Frontal cortex (tissue), 4 donors: Measurements from ENCODE around the gene TMEM171. TPM values are rescaled to one million over a fixed set of nuclear protein-coding genes. Genes with fewer than 3 reads are reported as not detected.

Source experiments
- DNase-seq, 2 donors: peaks; one replicate each; pipeline ENCODE4 v3.0.0; 2012; ENCODE audit warnings: low spot score in 2 of 2
- FAIRE-seq: peaks from 2 replicates; lab custom pipeline; 2012; peaks lifted over from hg19 to GRCh38; lab: Jason Lieb, UNC
- total RNA-seq: library from RNA; depleted of rRNA; stranded (reverse); fragments of >200 nt; gene quantifications from one replicate; pipeline ENCODE4 v1.2.3, GENCODE V29; 2014
- donor health status: control.
- donor health status: control.
- donor health status: control.

TMEM171 gene
- total RNA-seq, 1 donor from 2014 or later = 0.41 TPM

DNA sequence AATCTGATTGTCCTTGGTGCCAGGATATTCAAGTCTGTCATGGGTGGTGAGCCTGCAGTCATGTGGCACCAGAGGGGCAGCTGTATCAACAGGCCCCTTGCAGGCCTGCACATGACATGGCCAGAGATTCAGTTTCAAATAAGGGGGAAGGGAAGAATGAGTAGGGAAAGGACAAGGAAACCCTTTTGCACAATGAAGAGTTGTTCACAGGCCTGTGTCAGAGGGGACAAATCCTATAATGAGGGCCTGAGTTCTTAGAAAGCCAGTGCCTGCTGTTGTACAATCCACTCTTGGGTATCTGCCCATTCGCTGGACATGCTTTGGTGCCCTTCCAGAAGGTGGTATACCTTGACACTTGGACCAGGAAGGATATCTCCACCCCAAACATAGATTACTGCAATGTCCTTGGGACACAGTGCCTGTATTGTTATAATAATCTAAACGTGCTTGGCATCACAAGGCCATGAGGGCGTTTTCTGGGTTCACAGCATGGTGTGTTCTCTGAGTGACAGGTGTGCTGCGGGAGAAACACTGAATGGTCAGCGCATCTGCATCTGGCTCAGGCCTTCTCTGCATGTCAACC lies 1.9 kb upstream of the TMEM171 start:
- no peak for FAIRE-seq

DNA sequence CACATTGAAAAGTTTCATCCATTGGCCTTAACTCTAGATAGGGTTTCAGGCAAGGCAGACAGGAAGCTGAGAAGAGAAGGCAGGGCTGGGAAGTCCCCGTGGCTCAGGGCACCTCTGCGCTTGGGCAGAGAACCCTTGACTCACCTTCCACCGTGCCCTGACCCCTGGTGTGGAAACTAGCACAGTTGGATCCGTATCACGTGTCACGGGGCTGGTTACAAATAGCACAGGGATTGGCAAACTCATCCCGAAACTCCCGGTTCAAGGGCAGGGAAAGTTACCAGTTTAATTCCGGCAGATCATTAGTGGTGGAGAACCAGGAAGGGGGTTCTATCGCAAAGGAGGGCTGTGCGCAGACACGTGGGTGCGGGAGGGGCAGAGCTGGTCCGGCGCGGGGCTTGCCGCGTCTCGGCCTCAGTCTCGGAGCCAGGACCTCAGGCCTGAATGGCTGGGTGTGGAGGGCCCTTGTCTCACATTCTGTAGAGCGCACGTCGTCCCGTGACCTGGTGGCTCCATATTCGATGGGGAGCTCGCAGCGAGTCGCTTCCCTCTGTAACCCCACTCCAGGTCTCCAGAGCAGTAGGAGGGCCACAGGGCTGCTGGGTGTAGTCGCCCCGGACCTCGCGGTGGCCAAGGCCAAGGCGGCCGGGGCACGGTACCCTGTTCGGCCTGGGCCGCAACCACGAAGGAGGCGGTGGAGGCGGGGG lies 771 bp upstream of the TMEM171 start:
- no peak for DNase-seq
- FAIRE-seq = no peak

More for the DNA sequence above, 1.9 kb upstream of the TMEM171 start:
- peak in 1 of 2 donors; percentile 22 for DNase-seq

DNA sequence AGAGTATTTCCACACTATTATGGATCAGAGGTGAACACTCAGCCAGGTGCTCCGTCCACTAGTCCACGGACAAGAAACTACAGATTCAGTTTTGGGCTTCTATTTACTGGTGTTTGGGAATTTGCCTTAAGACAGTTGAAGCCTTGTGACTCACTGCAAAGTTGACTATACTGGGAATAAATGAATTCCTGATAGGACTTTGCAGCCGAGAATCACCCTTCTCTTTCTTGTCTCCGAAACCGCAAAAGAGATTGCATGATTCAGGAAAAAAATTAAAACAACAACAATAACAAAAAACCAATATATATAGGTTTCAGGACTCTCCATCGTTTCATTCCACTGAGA lies 716 bp downstream of the TMEM171 start:
- FAIRE-seq = no peak
- DNase-seq = no peak

DNA sequence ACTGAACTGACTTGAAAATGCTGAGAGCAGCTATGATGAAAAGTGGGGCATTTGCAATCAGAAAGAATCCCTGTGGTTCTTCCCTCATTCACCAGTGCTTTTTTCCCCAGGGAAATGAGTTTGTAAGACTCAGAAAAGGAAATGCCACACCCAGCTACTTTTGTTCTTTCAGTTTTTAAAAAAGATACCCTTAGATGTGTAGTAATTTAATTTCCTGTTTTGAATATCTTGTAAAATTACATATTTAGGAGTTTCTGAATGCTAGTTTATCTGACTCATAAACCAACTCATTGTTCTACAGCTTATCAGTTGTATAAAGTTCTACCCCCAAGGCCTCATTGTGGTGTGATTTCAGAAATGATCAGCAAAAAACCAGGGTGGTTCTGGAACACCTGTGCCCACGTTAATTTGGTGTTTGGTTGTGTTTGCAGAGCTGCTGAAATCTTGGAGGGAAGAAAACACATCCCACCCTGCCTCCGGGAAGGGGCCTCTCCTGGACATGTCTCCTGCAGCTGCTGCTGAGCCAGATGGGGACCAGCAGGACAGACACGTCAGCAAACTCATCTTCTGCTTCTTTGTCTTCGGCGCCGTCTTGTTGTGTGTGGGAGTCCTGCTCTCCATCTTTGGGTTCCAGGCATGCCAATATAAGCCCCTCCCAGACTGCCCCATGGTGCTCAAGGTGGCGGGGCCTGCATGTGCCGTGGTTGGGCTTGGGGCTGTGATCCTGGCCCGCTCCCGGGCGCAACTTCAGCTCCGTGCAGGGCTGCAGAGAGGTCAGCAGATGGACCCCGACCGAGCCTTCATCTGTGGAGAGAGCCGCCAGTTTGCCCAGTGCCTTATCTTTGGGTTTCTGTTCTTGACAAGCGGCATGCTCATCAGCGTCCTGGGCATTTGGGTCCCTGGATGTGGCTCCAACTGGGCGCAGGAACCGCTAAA lies 2.8 kb downstream of the TMEM171 start:
- FAIRE-seq (no peak), DNase-seq (no peak)

DNA sequence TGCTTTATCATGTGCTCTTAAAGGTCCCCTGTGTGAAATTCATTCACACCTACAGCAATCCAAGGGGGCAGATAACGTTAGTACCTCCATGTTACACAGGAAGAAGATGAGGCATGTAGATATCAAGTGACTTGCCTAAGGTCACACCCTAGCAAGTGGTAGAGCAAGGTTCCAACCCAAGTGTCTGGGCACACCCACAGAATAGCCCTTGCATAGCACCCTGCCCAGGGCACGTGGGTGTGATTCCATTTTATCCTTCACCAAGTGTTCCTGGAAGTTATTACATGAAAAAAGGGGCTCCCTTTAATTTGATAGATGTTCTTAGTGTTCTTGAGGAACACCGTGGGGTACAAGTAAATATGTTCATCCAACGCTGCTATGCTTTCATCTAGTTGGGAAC lies 4.9 kb downstream of the TMEM171 start:
- DNase-seq (no peak), FAIRE-seq (no peak)

DNA sequence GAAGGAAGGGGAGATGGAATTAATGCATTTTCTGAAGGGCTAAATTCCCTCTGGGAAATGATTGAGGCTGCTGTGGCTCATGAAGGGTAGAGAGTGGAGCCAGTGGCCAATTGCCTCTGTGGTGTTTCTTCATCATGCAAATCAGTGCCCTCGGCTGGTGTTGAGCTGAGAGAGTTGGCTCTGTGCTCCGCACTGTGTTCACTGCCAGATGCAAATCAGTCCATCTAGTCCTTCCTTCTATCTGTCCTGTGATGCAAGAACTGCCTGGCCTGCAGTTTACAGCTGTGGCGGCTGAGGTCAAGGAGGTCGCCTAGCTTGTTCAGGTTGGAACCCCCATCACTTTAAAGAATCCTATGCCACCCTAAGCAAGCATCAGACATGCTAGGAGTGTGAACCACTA lies 6.0 kb downstream of the TMEM171 start:
- DNase-seq (no peak), FAIRE-seq (no peak)

DNA sequence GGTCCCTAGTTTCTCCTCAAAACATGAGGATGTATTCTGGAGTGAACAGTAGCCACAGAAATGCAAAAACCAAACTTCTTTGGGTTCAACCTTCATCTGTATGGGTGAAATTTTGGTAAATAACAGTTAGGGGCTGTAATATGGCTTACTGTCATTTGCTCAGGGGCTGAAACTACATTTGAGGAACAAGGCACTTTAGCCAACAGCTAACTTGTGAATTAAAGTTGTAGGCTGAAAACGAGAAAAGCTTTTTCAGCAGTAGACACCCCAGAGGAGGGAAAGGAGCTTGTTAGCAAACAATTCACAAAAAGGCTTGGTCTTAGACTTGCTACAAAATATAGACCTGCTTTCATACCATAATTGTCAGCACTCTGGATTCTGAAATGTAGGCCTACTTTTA lies 6.6 kb downstream of the TMEM171 start:
- DNase-seq (no peak), FAIRE-seq (no peak)

DNA sequence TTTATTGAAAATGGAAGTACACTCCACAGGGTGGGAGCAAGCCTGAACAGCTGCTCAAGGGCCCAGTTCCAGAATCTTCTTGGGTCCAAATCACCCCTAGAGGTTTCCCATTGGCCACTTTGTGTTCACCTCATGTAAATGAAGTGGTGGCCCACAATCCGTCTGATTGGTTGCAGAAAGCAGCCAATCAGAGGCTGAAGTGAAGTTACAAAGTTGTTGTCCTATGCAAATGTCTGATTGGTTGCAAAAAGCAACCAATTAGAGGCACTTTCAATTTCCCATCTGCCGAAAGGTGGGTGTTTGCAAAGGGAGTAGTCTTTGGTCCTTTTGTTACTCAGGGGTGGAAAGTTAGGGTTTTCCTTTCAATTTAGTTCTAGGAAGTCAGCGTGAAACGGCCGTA lies 8.8 kb downstream of the TMEM171 start:
- no peak for DNase-seq

DNA sequence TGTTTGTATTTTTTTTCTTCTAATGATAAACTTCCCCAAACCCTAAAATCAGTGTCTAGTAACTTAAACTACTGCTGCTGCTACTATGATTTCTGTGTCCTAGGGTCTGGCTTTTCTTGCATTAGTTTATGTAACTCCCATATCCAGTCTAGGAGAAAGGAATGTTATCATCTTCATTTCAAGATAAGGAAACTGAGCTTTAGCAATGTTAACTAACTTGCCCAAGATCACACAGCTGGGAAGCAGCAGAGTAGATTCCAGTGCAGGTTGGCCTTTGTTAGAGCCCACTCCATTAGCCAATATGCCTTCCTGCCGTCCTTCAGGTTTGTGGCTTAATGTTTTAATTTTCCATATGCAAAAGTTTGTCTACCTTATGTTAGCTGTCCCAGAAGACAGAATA lies 10.4 kb downstream of the TMEM171 start:
- no peak for FAIRE-seq

More for the DNA sequence above, 8.8 kb downstream of the TMEM171 start:
- FAIRE-seq = no peak

DNA sequence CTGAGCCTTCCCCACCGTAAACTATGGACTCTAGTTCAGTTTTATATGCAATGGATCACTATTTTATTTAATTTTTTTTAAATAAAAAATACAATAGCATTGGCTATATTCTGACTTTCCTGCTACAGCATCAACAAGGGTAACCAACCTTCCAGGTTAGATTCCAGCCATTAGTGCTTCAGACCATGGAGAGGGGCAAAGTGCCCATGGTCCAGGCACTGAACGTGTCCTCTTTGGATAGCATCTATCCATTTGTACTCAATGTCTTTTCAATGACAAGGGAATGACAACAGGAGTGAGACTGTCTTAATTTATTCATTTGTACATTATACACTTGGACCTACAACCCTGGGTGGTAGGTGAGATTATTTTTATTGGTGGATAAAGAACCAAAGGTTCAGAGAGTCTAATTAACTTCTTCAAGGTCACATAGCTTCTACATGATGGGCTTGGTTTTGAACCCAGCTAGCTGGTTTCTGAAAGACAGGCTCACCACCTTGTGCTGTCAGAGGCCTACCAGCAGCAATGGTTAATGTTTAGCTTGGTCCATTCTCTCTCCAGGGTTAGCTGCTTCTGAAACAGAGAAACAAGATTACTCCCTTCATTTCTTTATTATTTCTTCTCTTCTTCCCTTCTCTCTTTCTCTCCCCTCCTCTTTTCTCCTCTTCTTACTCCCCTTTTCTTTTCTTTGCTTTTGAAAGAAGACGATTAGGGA lies 11.5 kb downstream of the TMEM171 start:
- no peak for DNase-seq
- FAIRE-seq = no peak

More for the DNA sequence above, 10.4 kb downstream of the TMEM171 start:
- no peak for DNase-seq

DNA sequence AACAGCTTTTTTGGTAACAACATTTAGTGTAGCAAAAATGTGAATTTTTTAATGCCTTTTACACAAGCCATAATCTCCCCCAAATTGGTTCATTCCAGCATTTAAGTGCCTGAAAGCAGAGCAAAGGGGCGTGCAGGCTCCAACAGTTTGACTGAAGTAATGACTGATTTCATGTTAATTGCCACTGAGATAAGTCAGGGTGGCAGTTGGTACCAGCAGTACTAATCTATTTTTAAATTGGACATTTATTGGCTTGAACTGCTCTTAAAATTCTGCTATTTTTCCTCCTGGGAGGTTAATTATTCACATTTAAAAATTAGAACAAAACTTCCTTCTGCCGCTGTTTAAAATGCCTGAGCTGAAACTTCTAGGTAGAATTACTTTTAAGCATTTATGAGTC lies 12.4 kb downstream of the TMEM171 start:
- FAIRE-seq (no peak), DNase-seq (no peak)

DNA sequence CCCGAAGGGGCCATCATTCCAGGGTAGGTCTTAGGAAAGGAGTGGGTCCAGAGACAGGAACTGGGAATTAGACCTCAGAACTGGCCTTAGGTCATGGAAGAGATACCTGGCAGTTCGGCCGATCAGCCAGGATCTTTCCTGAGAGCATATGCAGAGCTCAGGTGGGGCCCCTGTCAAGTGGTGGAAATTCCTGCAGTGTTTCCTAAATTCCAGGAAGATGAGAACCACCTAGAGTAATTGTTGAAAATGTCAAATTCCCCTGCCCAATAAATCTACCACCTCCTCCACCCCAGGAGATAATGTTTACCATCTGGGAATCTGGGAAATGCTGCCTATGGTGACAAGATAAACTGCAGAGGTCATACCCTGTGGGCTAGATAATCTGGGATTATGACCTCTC lies 14.6 kb downstream of the TMEM171 start:
- DNase-seq (no peak), FAIRE-seq (no peak)

DNA sequence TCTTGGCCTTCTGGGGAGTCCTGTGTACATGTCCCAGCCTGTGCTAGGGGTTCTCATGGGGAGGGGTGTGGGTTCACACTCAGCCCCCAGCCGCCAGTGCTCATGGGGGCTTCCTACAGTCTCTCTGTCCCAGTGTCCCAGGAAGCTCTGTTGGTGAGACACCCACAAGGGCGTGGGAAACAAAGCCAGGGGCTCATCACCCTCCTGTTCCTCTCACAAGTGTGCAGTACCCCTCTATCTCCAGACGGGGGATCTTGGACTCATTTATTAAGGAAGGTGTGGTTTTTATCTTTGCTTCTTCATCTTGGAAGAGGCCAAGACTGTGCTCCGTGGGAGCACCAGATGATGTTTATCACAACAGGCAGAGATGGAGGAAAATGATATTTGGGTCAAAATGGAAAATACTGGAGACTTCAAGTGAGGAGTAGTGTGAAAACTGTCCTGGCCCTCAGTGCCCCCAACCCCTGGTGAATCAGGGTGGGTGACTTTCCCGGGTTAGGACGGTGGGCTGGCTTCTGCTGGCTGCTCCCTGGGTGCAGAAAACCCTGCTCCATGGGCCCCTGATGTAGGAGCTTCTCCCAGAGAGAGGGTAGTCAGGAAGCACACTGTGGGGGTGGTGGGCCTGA lies 15.2 kb downstream of the TMEM171 start:
- FAIRE-seq (no peak), DNase-seq (no peak)

DNA sequence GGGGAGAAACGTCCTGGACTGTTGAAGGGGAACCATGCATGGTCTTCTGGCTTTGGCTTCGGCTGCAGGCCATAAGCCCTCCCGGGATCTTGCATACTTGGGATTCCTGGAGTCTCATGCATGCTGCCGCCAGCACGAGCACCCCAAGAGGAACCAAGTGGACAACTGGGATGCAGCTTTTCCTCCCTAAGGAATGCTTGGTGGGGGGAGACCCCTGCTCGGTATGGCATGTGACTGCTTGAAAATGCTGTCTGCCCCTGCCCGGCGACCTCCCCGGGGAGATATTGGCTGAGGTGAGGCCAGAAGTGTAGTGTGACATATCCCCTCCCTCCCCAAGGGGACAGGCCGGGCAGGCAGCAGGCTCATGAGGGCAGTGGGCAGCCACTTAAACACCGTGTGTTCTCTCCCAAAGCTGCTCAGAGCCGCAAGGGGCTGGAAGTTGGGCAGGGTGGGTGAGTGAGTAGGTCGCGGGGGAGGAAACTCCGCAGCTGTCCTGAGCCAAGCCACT lies 15.7 kb downstream of the TMEM171 start:
- no peak for FAIRE-seq
- DNase-seq = no peak

DNA sequence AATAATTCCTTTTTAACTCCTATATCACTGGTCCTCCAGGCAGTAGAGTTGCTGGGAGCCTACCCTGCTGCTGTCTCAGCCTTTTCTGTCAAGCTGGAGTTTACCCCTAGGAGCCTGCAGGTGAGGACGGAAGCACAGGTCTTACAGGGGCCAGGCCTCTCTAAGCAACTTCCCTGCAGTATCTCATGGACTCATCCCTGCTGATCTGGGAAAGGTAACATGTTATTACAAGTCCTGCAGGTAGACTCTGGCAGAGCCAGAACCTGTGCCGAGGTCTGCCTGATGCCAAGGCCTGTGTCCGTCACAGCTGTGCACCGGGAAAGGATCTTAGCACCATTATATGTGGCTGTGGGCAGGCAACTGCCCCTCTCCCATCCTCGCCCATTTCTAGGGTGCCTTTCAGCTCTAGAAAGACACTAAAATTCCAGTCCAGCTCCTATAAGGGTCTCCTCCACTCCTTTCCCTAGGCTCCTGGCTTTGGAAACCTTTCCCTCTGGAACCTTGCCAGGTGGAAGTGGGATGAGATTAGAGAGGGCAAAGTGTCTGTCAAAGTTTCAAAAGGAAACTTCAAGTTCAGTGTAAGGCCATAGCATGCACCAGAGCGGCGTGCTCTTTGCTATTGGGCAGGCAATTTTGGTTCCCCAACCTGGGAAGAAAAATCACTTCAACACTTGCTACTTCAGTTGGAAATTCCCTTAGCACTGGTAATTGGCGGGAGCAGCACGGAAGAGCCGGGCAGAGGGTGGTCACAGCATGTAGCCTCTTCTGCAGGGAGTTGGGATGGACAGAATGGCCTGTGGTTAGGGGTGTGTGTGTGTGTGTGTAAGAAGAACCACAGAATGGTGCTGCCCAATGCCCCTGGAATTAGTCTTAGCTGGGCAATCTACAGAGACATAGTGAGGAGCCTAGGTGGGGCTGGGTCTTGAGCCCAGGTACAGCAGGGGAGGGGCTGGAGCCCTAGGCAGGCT lies 17.5 kb downstream of the TMEM171 start:
- DNase-seq (no peak), FAIRE-seq (no peak)

DNA sequence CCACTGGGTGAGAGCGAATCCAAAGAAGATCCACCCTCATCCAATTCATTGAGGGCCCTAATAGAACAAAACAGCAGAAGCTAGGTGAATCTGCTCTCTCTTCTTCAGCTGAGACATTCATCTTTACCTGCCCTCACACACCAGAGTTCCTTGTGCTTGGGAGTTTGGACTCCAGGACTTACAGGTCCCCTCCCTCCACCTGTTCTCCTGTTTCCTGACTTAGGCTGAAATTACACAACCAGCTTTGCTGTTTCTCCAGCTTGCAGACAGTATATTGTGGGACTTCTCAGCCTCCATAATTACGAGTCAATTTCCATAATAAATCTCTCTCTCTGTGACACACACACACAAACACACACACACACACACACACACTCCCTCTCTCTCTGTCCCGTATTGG lies 19.1 kb downstream of the TMEM171 start:
- FAIRE-seq = no peak
- DNase-seq = no peak

DNA sequence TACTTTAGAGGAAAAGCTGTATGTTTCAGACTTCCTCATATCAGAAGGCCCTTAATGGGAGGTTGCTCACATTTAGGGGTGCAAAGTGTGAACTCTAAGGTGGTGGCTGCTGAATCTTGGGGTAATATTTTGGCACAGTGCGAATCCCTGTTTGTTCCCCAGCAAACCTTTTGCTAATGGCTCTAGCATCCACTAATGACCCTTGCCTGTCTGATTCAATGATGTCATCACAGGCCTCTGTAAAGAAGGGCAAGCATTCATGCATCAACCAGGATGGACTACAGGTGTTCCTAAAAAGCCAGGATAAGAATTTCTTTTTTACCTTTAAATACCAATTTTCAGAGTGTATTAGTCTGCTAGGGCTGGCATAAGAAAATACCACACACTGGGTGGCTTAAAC lies 20.4 kb downstream of the TMEM171 start:
- no peak for FAIRE-seq
- no peak for DNase-seq

DNA sequence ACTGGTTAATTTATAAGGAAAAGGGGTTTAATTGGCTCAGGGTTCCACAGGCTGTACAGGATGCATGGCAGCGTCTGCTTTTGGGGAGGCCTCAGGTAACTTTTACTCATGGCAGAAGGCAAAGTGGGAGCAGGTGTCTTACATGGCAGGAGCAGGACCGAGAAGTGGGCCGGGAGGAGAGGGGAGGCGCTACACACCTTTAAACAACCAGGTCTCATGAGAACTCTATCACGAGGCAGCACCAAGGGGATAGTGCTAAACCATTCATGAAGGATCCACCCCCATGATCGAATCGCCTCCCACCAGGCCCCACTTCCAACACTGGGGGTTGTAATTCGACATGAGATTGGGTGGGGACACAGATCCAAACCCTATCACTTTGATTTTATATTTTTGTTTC lies 21.7 kb downstream of the TMEM171 start:
- FAIRE-seq = no peak
- no peak for DNase-seq

DNA sequence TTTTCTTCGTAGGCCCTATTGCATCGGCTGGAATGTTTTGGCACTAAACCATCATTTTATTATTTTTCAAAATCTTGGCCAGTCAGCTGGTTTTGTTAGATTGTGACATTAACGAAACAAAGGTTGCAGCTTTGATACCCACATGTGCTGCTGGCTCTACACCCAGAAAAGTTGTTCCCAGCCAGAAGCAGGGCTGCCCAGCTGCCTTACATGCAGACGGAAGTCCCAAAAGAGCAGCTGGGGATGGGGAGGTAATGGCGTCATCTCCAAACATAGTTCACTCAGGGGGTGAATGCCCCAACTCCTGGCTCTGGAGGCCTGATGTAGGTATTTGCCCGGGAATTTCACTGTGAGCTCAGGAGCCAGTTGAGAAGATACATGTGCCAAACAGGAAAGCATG lies 23.3 kb downstream of the TMEM171 start:
- no peak for FAIRE-seq
- DNase-seq = no peak
